A549 (cell line): ENCODE results near the gene OR9A2. TPM values are rescaled to one million over a fixed set of nuclear protein-coding genes. Genes with fewer than 3 reads are reported as not detected.

Source experiments
- ATAC-seq, 2 experiments: fragments of 200-7000 bp in 1 of 2; fragments of >200 bp in 1 of 2; cut with Nextera tagmentation in 1 of 2; cut with Tn5 transposase in 1 of 2; 3 replicates each; pipeline versions ENCODE4 v1.8.0 to v1.9.1; 2018 to 2020; ENCODE audit warnings: mild to moderate bottlenecking in 1 of 2, moderate library complexity in 1 of 2
- CTCF ChIA-PET: fragments of 300-600 bp; sonication (Branson Sonifier 250); formaldehyde crosslinking; extraction: SDS; loops from one replicate; lab custom pipeline; 2021; ENCODE audit warnings: antibody characterized with exemption, inconsistent platforms; lab: Yijun Ruan, JAX
- POLR2A ChIA-PET: fragments of 350-600 bp; formaldehyde crosslinking; extraction: SDS; loops from one replicate; lab custom pipeline; 2021; ENCODE audit warnings: antibody characterized with exemption, inconsistent platforms; lab: Yijun Ruan, JAX
- DNase-seq, 2 experiments: peaks; one replicate each; pipeline versions ENCODE4 v3.0.0 to v3.0.0-alpha.2; 2011 to 2016; ENCODE audit warnings: low read depth in 1 of 2, low spot score in 1 of 2
- FAIRE-seq: peaks from 2 replicates; lab custom pipeline; 2011; peaks lifted over from hg19 to GRCh38; lab: Jason Lieb, UNC
- H3K27ac ChIP-seq, 2 experiments: fragments of >200 bp; sonication (Bioruptor Twin); formaldehyde crosslinking; 3 replicates each; pipeline ENCODE4 v1.5.1; 2016 to 2017
- H3K4me1 ChIP-seq: fragments of >200 bp; sonication (Bioruptor Twin); formaldehyde crosslinking; 3 replicates; pipeline ENCODE4 v1.6.1; 2016
- H3K4me2 ChIP-seq: fragments of >200 bp; sonication (Bioruptor Twin); formaldehyde crosslinking; 3 replicates; pipeline ENCODE4 v1.6.1; 2016
- H3K4me3 ChIP-seq: fragments of >200 bp; sonication (Bioruptor Twin); formaldehyde crosslinking; 3 replicates; pipeline ENCODE4 v1.5.1; 2016
- H3K9me3 ChIP-seq: fragments of >200 bp; sonication (Bioruptor Twin); formaldehyde crosslinking; 3 replicates; pipeline ENCODE4 v1.6.1; 2016
- BHLHE40 ChIP-seq: IDR thresholded peaks from 2 replicates; pipeline ENCODE4 v1.6.1; 2012; ENCODE audit warnings: low read depth, low read length, inconsistent platforms
- CEBPB ChIP-seq, 2 experiments: fragments of >200 bp in 1 of 2; sonication (Bioruptor Twin) in 1 of 2; formaldehyde crosslinking in 1 of 2; IDR thresholded peaks; 2 replicates each; pipeline ENCODE4 v1.6.1; 2012 to 2016
- CHD2 ChIP-seq: fragments of 150-350 bp; IDR thresholded peaks from 2 replicates; pipeline ENCODE4 v1.6.1; 2014; ENCODE audit warnings: low read length; ENCODE audit not compliant: partially characterized antibody
- CHD4 ChIP-seq: fragments of 200-600 bp; sonication (generic); IDR thresholded peaks from 2 replicates; pipeline ENCODE4 v1.6.1; 2016; ENCODE audit warnings: antibody characterized with exemption, mild to moderate bottlenecking, borderline replicate concordance
- EHMT2 ChIP-seq: fragments of 200-600 bp; sonication (generic); IDR thresholded peaks from 2 replicates; pipeline ENCODE4 v1.6.1; 2016; ENCODE audit warnings: antibody characterized with exemption, low read depth, mild to moderate bottlenecking, moderate library complexity
- FOSL2 ChIP-seq, 2 experiments: fragments of 450-650 bp in 1 of 2; fragments of >200 bp in 1 of 2; sonication (Bioruptor Twin) in 1 of 2; formaldehyde crosslinking; IDR thresholded peaks; 2 replicates each; pipeline versions ENCODE4 v1.5.0 to v1.6.1; 2016 to 2020; ENCODE audit warnings: mild to moderate bottlenecking in 1 of 2, moderate library complexity in 1 of 2
- GATA3 ChIP-seq: IDR thresholded peaks from 2 replicates; pipeline ENCODE4 v1.6.1; 2012; ENCODE audit warnings: borderline replicate concordance
- HEYL ChIP-seq: fragments of 250-450 bp; sonication (Bioruptor Pico); IDR thresholded peaks from 2 replicates; pipeline ENCODE4 v1.8.0; 2021; ENCODE audit warnings: mild to moderate bottlenecking, moderate library complexity
- HOXA7 ChIP-seq: fragments of 250-450 bp; sonication (Bioruptor Pico); IDR thresholded peaks from 2 replicates; pipeline ENCODE4 v1.5.0; 2020; ENCODE audit warnings: mild to moderate bottlenecking, moderate library complexity
- JUNB ChIP-seq: fragments of >200 bp; sonication (Bioruptor Twin); formaldehyde crosslinking; IDR thresholded peaks from 2 replicates; pipeline ENCODE4 v1.6.1; 2016
- MAFK ChIP-seq: fragments of 450-650 bp; IDR thresholded peaks from 2 replicates; pipeline ENCODE4 v1.6.1; 2014; ENCODE audit not compliant: partially characterized antibody
- MAZ ChIP-seq: fragments of 150-350 bp; IDR thresholded peaks from 2 replicates; pipeline ENCODE4 v1.6.1; 2014; ENCODE audit warnings: antibody characterized with exemption, low read depth, low read length, borderline replicate concordance
- MYC ChIP-seq: IDR thresholded peaks from 2 replicates; pipeline ENCODE4 v1.6.1; 2012; ENCODE audit warnings: mild to moderate bottlenecking, inconsistent platforms, low read length, improper control_type of control experiment, borderline replicate concordance
- NFE2L2 ChIP-seq: fragments of 150-350 bp; conservative IDR thresholded peaks from 2 replicates; pipeline ENCODE4 v1.6.1; 2014; ENCODE audit warnings: low read length
- NR3C1 ChIP-seq: fragments of >200 bp; sonication (Bioruptor Twin); formaldehyde crosslinking; IDR thresholded peaks from 3 replicates; pipeline ENCODE4 v1.6.1; 2017
- POLR2AphosphoS2 ChIP-seq: conservative IDR thresholded peaks from 2 replicates; pipeline ENCODE4 v1.6.1; 2012; ENCODE audit warnings: low read length, improper control_type of control experiment, inconsistent platforms
- RARB ChIP-seq: fragments of 250-450 bp; sonication (Bioruptor Pico); IDR thresholded peaks from 2 replicates; pipeline ENCODE4 v1.8.0; 2021; ENCODE audit warnings: mild to moderate bottlenecking, moderate library complexity
- SREBF2 ChIP-seq: fragments of 450-650 bp; IDR thresholded peaks from 2 replicates; pipeline ENCODE4 v1.6.1; 2014; ENCODE audit warnings: mild to moderate bottlenecking, moderate library complexity
- TFCP2L1 ChIP-seq: fragments of 250-450 bp; sonication (Bioruptor Pico); IDR thresholded peaks from 2 replicates; pipeline ENCODE4 v1.5.0; 2021; ENCODE audit warnings: mild to moderate bottlenecking
- TP53 ChIP-seq: fragments of 250-450 bp; sonication (Bioruptor Pico); IDR thresholded peaks from 2 replicates; pipeline ENCODE4 v1.5.0; 2021; ENCODE audit warnings: mild to moderate bottlenecking, moderate library complexity
- ZC3H11A ChIP-seq: fragments of 450-650 bp; IDR thresholded peaks from 2 replicates; pipeline ENCODE4 v1.6.1; 2014; ENCODE audit warnings: antibody characterized with exemption, mild to moderate bottlenecking
- WGBS: methylation state at CpG from one replicate; pipeline ENCODE4 v1.1.6; 2017; ENCODE audit errors: missing lambda C conversion rate; 5-methylcytosine and 5-hydroxymethylcytosine counted together
- polyA plus RNA-seq, 4 experiments: library from polyadenylated mRNA; depleted of rRNA in 3 of 4; stranded (reverse); fragments of >200 nt; fragmentation: RNase III in 1 of 4; extraction: RNeasy Plus Mini Kit Qiagen cat#74134 plus additional on column Dnase treatment in 1 of 4; gene quantifications; 2 replicates in 3 of 4; 3 replicates in 1 of 4; pipeline ENCODE4 v1.2.3, GENCODE V29; 2011 to 2017
- TF ChIP-seq, protein P1 (sequence below): fragments of 200-600 bp; sonication (generic); IDR thresholded peaks from 2 replicates; pipeline ENCODE4 v1.6.1; 2016; ENCODE audit warnings: antibody characterized with exemption, mild to moderate bottlenecking, moderate library complexity
- TF ChIP-seq, protein P2 (sequence below): fragments of 250-450 bp; sonication (Bioruptor Pico); IDR thresholded peaks from 2 replicates; pipeline ENCODE4 v1.5.0; 2020; ENCODE audit warnings: low read depth, mild to moderate bottlenecking, moderate library complexity
- TF ChIP-seq, protein P3 (sequence below): IDR thresholded peaks from 2 replicates; pipeline ENCODE4 v1.6.1; 2012

The OR9A2 gene
- polyA plus RNA-seq, 2 of the 4 experiments (the other 2 are of a cell fraction), result not detected

DNA sequence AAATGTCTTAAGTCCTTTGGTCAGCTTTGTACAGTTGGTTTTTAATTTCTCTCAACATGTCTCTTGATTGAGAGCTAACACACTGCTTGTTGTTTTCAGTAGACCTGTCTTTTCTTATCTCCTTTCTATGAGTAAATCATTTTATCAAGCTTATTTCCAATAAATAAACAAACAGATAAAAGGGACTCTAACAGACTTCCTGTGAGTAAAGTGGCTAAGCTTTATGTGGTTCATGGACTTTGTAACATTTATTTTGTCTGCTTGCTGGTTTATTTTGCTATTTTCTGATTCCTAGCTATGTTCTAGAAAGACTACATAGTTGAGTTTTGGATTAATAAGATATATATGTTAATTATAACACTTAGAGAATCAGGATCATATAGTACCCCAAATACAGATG is 27.1 kb downstream of the OR9A2 start:
- CTCF ChIA-PET, result interaction anchor here (1.1 to 11.7 kb wide), 3 partner anchors 8 to 218 kb away, joined by 4 to 175 read pairs (median 5); no protein-coding TSS in a partner anchor
- Histone ChIP-seq H3K27ac (no peak overlapping the region), H3K4me1 (no peaks in the 10 kb centered on the region)
- ATAC-seq (no peak), DNase-seq (no peak), FAIRE-seq (no peak)
- POLR2A ChIA-PET, result interaction anchor here (0.5 kb wide), 1 partner anchor 288 kb away, joined by 4 read pairs; the partner anchor contains the start of gene CASP2
- TF ChIP-seq TP53 (CRISPR knock-in tag) (no peak), MYC (no peak), BHLHE40 (no peak), FOSL2 (IDR thresholded peaks at IDR 0.05) (no peak), FOSL2 (CRISPR knock-in tag; IDR thresholded peaks at IDR 0.05) (no peak), MAZ (no peak), JUNB (no peak), EHMT2 (no peak), ZC3H11A (no peak), CEBPB (IDR thresholded peaks at IDR 0.05) (no peak), HEYL (no peak), MAFK (no peak), RARB (CRISPR knock-in tag) (no peak)
- TF ChIP-seq, protein P1, sequence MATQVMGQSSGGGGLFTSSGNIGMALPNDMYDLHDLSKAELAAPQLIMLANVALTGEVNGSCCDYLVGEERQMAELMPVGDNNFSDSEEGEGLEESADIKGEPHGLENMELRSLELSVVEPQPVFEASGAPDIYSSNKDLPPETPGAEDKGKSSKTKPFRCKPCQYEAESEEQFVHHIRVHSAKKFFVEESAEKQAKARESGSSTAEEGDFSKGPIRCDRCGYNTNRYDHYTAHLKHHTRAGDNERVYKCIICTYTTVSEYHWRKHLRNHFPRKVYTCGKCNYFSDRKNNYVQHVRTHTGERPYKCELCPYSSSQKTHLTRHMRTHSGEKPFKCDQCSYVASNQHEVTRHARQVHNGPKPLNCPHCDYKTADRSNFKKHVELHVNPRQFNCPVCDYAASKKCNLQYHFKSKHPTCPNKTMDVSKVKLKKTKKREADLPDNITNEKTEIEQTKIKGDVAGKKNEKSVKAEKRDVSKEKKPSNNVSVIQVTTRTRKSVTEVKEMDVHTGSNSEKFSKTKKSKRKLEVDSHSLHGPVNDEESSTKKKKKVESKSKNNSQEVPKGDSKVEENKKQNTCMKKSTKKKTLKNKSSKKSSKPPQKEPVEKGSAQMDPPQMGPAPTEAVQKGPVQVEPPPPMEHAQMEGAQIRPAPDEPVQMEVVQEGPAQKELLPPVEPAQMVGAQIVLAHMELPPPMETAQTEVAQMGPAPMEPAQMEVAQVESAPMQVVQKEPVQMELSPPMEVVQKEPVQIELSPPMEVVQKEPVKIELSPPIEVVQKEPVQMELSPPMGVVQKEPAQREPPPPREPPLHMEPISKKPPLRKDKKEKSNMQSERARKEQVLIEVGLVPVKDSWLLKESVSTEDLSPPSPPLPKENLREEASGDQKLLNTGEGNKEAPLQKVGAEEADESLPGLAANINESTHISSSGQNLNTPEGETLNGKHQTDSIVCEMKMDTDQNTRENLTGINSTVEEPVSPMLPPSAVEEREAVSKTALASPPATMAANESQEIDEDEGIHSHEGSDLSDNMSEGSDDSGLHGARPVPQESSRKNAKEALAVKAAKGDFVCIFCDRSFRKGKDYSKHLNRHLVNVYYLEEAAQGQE, result no peak
- TF ChIP-seq, protein P2, sequence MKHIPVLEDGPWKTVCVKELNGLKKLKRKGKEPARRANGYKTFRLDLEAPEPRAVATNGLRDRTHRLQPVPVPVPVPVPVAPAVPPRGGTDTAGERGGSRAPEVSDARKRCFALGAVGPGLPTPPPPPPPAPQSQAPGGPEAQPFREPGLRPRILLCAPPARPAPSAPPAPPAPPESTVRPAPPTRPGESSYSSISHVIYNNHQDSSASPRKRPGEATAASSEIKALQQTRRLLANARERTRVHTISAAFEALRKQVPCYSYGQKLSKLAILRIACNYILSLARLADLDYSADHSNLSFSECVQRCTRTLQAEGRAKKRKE, result no peak
- TF ChIP-seq, all 56 proteins: peak for 0
- H3K4me2 ChIP-seq, result no peak overlapping the region
- H3K9me3 ChIP-seq, result no peaks in the 10 kb centered on the region
- no peak overlapping the region for H3K4me3 ChIP-seq

DNA sequence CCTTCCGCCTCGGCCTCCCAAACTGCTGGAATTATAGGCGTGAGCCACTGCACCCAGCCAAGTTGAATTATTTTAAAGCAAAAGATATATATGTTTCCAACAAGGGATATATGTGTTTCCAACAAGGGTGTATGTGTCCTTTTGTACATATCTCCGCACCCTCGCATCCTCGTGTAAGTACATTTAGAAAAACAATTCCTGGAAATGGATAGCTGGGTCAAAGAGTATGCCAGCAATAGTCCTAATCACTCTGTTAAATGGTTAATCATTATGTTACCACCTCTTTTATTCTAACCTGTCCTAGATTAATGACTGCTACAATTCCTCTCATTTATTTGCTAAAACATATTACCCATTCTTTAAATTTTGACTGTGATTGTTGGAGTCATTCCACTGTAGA is 28.0 kb downstream of the OR9A2 start:
- DNase-seq, result no peak
- ATAC-seq, result no peak
- H3K4me2 ChIP-seq, result no peak overlapping the region
- no peaks in the 10 kb centered on the region for H3K9me3 ChIP-seq
- 45% methylated on average over 6 of the region's 6 CpGs for WGBS
- CTCF ChIA-PET, result interaction anchor here (1.1 to 11.7 kb wide), 3 partner anchors 9 to 218 kb away, joined by 4 to 175 read pairs (median 5); no protein-coding TSS in a partner anchor
- TF ChIP-seq CHD4 (no peak), RARB (CRISPR knock-in tag) (no peak), NFE2L2 (no peak), TFCP2L1 (CRISPR knock-in tag) (no peak), CHD2 (no peak), GATA3 (no peak), CEBPB (IDR thresholded peaks at IDR 0.05) (no peak), SREBF2 (no peak), POLR2AphosphoS2 (no peak), HEYL (no peak), ZC3H11A (no peak), HOXA7 (CRISPR knock-in tag) (no peak), MYC (no peak), NR3C1 (no peak), MAFK (no peak), JUNB (no peak)
- TF ChIP-seq, protein P2, result no peak
- TF ChIP-seq, protein P3, sequence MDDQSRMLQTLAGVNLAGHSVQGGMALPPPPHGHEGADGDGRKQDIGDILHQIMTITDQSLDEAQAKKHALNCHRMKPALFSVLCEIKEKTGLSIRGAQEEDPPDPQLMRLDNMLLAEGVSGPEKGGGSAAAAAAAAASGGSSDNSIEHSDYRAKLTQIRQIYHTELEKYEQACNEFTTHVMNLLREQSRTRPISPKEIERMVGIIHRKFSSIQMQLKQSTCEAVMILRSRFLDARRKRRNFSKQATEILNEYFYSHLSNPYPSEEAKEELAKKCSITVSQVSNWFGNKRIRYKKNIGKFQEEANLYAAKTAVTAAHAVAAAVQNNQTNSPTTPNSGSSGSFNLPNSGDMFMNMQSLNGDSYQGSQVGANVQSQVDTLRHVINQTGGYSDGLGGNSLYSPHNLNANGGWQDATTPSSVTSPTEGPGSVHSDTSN, result no peak
- no peaks in the 10 kb centered on the region for H3K4me1 ChIP-seq
- no peak overlapping the region for H3K4me3 ChIP-seq
- H3K27ac ChIP-seq, result no peak overlapping the region
- POLR2A ChIA-PET, result no interaction called here
- FAIRE-seq, result no peak
